C1 segment of cervical spinal cord (tissue), 14 donors: Measurements from ENCODE around the gene REC114.

Source experiments
- DNase-seq, 14 donors: peaks; one replicate each; lab custom pipeline; 2025; lab: John Stamatoyannopoulos, UW

REC114 gene

GRCh38 chr15:73602992-73603391 lies 160.0 kb downstream of the REC114 start:
- DNase-seq, result no peak

- no peak for DNase-seq
These were observed 161.5 kb downstream of the REC114 start for GRCh38 chr15:73604477-73604876.

GRCh38 chr15:73605759-73606436 lies 162.9 kb downstream of the REC114 start:
- DNase-seq, result no peak

- DNase-seq, result no peak
These were observed 164.4 kb downstream of the REC114 start for GRCh38 chr15:73607405-73607804.

GRCh38 chr15:73607843-73608242 lies 164.9 kb downstream of the REC114 start:
- DNase-seq, result no peak

GRCh38 chr15:73608475-73608874 lies 165.5 kb downstream of the REC114 start:
- DNase-seq, result no peak

GRCh38 chr15:73608941-73609340 lies 166.0 kb downstream of the REC114 start:
- no peak for DNase-seq
